GM13976 (cell line): ENCODE measurements around the gene CRMP1.

Source experiments
- DNase-seq: peaks from one replicate; pipeline ENCODE4 v3.0.0; 2012; ENCODE audit warnings: low spot score
- in situ Hi-C: fragments of 300-500 bp; cut with MboI; formaldehyde crosslinking; loops from one replicate; pipeline ENCODE4 v1.12.0; 2022; ENCODE audit warnings: low sequenced_read_pairs, mixed read lengths, inconsistent platforms; ENCODE audit not compliant: unreplicated experiment
- TF ChIP-seq, protein P1 (sequence below): IDR thresholded peaks from 2 replicates; pipeline ENCODE4 v1.5.1; 2012; ENCODE audit warnings: borderline replicate concordance, mild to moderate bottlenecking; ENCODE audit not compliant: insufficient read depth; ENCODE audit errors: extremely low read depth, missing control alignments, control extremely low read depth

The CRMP1 gene

DNA sequence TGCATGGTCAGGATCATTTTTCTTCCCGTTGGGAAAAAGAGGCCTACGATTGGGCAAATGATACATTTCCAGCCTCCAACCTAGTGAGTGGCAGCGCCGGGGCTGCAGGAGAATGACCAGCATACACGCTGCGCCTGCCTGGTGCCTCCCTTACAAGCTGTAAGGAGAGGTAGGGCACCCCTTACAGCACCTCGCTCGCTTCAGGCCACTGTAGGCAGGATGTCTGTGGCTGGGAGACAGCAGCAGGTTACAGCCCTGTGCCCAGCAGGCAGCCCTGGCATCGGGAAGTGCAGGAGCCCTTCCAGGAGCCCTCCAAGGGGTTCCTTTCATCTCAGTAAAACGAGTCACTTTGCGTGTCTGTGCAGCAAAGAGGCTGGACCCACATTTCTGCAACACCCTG, 93.5 kb downstream of the CRMP1 start:
- in situ Hi-C loops: no loop called here
- TF ChIP-seq, protein P1, sequence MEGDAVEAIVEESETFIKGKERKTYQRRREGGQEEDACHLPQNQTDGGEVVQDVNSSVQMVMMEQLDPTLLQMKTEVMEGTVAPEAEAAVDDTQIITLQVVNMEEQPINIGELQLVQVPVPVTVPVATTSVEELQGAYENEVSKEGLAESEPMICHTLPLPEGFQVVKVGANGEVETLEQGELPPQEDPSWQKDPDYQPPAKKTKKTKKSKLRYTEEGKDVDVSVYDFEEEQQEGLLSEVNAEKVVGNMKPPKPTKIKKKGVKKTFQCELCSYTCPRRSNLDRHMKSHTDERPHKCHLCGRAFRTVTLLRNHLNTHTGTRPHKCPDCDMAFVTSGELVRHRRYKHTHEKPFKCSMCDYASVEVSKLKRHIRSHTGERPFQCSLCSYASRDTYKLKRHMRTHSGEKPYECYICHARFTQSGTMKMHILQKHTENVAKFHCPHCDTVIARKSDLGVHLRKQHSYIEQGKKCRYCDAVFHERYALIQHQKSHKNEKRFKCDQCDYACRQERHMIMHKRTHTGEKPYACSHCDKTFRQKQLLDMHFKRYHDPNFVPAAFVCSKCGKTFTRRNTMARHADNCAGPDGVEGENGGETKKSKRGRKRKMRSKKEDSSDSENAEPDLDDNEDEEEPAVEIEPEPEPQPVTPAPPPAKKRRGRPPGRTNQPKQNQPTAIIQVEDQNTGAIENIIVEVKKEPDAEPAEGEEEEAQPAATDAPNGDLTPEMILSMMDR: no peak
- DNase-seq: no peak

DNA sequence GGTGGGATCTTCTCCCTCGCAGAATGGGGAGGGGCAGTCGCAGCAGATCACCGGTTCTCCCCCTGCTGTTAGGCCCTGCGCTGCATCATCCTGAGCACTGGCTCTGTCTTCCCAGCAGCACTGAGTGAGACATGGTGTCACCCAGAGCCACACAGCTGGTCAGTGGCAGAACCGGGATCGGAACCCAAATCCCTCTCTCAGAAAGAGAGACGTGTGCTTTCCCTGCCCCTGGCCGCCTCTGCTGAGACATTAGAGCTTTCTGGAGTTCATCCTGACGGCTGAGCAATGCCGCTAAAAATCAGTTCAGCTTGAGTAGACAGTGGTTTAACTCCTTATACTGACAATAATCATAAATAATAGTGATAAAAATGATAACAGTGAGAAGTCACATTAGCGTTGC, 93.9 kb downstream of the CRMP1 start:
- DNase-seq: no peak
- TF ChIP-seq, protein P1: no peak
- in situ Hi-C loops: no loop called here

DNA sequence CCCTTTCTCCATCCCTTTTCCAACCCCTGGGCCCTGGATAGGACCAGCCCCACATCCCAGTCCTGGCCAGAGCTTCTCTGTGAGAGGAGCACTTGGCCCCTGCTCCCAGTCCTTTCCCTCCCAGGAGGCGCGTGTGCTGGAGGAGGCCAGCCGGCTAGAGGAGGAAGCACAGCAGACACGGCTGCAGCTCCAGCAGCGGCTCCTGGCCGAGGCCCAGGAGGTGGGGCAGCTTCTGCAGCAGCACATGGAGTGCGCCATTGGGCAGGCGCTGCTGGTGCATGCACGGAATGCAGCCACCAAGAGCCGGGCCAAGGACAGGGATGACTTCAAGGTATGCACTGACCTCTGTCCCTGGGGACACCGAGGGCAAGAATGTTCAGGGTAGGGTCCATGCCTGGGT, 94.4 kb downstream of the CRMP1 start:
- TF ChIP-seq, protein P1: no peak
- no peak for DNase-seq
- in situ Hi-C loops: no loop called here

DNA sequence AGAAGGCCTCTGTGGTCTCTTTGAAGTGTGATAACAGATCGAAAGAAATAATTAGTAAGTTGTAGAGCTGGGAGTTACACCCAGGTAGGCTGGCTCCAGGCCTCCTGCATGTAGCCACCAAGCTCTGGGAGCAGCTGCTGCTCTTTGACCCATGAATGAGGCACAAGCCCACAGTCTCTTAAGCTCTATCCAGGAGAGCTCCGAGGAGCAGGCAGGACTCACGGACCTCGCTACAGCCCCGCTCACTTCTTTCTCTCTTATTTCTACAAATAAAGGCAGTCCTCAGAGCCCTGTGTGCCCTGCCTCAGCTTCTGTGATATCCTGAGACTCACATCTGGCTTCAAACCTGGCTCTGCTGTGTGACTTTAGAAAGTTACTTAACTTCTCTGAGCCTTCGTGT, 95.0 kb downstream of the CRMP1 start:
- TF ChIP-seq, protein P1: no peak
- in situ Hi-C loops: no loop called here
- no peak for DNase-seq

DNA sequence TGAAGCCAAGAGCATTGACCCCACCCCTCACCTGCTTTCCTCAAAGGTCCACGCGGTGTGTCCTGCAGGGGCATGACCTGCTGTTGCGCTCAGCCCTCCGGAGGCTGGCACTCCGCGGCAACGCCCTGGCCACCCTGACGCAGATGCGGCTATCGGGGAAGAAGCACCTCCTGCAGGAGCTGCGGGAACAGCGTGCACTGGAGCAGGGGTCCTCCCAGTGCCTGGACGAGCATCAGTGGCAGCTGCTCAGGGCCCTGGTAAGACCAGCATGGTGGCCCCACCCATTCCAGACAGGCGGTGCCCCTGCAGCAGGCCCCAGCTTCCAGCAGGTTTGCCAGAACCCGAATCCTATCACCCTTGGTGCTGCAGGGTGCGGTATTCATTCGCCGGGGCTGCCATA, 95.9 kb downstream of the CRMP1 start:
- TF ChIP-seq, protein P1: no peak
- no peak for DNase-seq
- in situ Hi-C loops: no loop called here

DNA sequence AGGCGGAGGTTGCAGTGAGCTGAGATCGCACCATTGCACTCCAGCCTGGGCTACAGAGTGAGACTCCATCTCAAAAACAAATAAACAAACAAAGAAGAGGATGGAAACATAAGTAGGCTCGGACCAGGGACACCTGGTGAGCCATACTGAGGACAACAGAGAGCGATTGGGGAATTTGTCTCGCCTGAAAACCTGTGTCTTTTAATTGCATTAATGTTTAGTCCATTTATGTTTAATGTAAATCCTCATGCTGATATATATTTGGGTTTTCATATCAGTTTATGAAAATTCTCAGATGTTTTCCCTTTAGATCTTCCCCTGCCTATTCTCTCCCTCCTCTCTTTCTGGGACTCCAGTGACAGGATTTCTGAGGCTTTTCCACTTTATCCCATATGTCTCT, 97.3 kb downstream of the CRMP1 start:
- TF ChIP-seq, protein P1: no peak
- in situ Hi-C loops: no loop called here

DNA sequence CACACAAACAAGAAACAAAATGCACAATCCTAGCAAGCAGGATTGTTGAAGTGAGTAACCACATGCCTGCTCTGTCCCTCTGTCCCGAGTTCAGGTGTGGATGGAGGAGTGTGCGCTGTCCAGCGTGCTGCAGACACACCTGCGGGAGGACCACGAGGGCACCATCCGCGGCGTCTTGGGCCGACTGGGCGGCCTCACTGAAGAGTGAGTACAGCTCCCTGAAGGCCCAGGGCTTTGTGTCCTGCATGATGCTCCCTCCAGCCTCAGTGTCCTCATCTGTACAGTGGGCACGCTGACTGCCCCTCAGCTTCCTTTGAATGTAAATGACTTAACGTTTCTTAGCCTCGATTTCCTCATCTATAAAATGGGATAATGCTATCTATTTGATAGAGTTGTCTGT, 99.4 kb downstream of the CRMP1 start:
- in situ Hi-C loops: no loop called here
- TF ChIP-seq, protein P1: no peak
- no peak for DNase-seq

More for the DNA sequence above, 97.3 kb downstream of the CRMP1 start:
- no peak for DNase-seq
